ENCODE measurements around the gene FERMT3. TPM values are rescaled to one million over a fixed set of nuclear protein-coding genes. Genes with fewer than 3 reads are reported as not detected.

FERMT3 gene
- total RNA-seq, 1 donor from 2014 or later = 1.4 TPM

DNA sequence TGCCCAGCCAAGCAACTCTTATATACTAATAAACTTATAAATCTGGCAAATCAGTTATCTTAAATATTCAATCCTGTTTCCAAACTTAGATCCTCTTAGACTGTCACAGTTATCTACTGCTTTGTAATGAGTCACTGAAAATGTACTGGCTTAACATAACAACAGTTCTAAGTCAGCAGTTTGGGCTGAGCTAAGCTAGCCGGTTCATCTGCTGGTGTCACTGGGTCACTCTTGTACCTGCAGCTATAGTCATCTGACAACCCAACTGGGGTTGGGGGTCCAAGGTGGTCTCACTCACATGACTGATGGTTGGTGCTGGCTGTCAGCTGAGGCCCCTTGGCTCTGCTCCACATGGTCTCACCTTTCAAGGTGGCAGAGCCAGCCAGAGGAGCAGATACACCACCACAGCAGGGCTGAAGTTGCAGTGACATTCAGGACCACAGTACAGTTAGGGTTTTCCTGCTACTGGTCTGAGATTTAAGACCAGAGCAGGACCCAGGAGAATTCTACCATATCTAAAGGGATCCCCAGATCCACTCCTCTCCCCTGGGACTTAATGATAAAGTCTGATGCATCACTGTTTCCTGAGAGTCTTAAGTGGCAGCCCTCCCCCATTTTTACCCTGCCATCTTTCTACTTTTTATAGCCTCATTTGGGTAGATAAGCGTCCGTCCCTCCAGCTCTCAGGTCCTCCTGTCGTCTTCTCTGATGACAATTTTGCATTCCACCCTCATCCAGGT, 32.7 kb upstream of the FERMT3 start:
- Mint-ChIP-seq H3K36me3 (ENCODE audit: unreplicated experiment) (no peaks in the 10 kb centered on the region), H3K27me3 (ENCODE audit: unreplicated experiment) (no peaks in the 10 kb centered on the region), H3K4me1 (ENCODE audit: unreplicated experiment) (no peaks in the 10 kb centered on the region), H3K4me3 (ENCODE audit: unreplicated experiment) (no peak overlapping the region), H3K9me3 (ENCODE audit: unreplicated experiment) (no peaks in the 10 kb centered on the region), H3K27ac (ENCODE audit: unreplicated experiment) (no peak overlapping the region)
- DNase-seq (ENCODE audit: extremely low spot score, unreplicated experiment) = no peak
- TF ChIP-seq, protein P1, sequence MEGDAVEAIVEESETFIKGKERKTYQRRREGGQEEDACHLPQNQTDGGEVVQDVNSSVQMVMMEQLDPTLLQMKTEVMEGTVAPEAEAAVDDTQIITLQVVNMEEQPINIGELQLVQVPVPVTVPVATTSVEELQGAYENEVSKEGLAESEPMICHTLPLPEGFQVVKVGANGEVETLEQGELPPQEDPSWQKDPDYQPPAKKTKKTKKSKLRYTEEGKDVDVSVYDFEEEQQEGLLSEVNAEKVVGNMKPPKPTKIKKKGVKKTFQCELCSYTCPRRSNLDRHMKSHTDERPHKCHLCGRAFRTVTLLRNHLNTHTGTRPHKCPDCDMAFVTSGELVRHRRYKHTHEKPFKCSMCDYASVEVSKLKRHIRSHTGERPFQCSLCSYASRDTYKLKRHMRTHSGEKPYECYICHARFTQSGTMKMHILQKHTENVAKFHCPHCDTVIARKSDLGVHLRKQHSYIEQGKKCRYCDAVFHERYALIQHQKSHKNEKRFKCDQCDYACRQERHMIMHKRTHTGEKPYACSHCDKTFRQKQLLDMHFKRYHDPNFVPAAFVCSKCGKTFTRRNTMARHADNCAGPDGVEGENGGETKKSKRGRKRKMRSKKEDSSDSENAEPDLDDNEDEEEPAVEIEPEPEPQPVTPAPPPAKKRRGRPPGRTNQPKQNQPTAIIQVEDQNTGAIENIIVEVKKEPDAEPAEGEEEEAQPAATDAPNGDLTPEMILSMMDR (IDR thresholded peaks at IDR 0.05) = no peak

DNA sequence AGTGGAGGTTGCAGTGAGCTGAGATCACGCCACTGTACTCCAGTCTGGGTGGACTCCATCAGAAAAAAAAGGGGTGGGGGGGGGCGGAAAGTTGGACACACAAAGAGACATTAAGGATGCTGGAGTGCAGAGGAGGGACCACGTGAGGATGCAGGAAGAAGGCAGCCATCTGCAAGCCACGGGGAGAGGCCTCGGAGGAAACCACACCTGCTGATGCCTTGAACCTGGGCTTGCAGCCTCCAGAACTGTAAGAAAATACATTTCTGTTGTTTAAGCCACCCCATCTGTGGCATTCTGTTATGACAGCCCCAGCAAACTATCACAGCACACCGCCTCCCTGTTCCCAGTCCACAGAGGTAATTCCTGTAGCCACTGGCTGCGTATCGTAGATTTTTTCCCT, 29.8 kb upstream of the FERMT3 start:
- Mint-ChIP-seq H3K4me3 (ENCODE audit: unreplicated experiment) (no peak overlapping the region), H3K9me3 (ENCODE audit: unreplicated experiment) (no peaks in the 10 kb centered on the region), H3K27me3 (ENCODE audit: unreplicated experiment) (no peaks in the 10 kb centered on the region), H3K27ac (ENCODE audit: unreplicated experiment) (no peak overlapping the region), H3K4me1 (ENCODE audit: unreplicated experiment) (peaks cover 12% of the 10 kb centered on the region), H3K36me3 (ENCODE audit: unreplicated experiment) (no peaks in the 10 kb centered on the region)
- TF ChIP-seq, protein P1 (IDR thresholded peaks at IDR 0.05) = no peak
- DNase-seq (ENCODE audit: extremely low spot score, unreplicated experiment) = no peak

DNA sequence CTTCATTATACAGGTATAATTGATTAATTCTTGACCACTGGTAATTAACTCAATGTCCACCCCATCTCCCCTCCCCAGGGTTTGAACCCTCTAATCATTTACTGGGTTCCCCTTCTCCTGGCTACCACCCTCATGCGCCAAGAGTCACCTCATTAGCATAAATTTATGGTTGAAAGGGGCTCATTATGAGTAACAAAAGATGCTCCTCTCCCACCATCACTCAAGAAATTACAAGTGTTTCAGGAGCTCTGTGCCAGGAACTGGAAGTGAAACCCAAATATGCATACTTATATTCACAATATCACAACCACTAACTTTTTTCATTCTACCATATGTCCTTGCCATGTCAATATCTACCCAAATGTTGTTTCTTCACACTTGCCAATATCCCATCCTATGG, 28.3 kb upstream of the FERMT3 start:
- TF ChIP-seq, protein P1 (IDR thresholded peaks at IDR 0.05) = no peak
- Mint-ChIP-seq H3K27ac (ENCODE audit: unreplicated experiment) (no peak overlapping the region), H3K9me3 (ENCODE audit: unreplicated experiment) (no peaks in the 10 kb centered on the region), H3K27me3 (ENCODE audit: unreplicated experiment) (no peaks in the 10 kb centered on the region), H3K4me3 (ENCODE audit: unreplicated experiment) (no peak overlapping the region), H3K4me1 (ENCODE audit: unreplicated experiment) (peaks cover 19% of the 10 kb centered on the region), H3K36me3 (ENCODE audit: unreplicated experiment) (no peaks in the 10 kb centered on the region)
- DNase-seq (ENCODE audit: extremely low spot score, unreplicated experiment) = no peak

DNA sequence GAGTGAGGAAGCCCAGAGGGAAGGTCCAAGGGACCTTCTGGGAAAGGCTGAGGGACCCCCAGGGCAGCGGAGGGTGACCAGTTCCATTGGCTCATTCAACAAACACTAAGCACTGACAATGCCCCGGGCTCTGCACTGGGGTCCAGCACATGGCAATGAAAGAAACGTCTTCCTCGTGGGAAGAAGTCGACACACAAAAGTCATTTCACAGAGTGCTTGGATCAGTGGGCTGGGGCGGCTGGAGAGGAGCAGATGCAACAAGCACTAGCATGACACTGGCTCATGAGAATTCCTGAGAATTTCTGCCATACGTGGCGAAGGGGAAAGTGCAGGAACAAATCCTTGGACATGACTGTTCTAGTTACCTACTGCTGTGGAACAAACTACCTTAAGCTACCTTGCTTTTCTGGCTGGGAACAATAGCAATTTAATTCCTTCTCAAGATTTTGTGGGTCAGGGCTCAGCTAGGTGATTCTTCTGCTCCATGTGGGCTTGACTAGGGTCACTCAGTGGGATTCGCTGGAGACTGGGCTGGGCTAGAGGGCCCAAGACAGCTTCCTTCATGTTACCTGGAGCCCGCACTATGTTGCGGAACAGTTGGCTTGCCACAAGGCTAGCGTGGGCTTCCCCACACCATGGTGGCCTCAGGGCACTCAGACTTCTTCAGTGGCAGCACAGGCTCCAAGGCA, 27.4 kb upstream of the FERMT3 start:
- H3K4me1 Mint-ChIP-seq (ENCODE audit: unreplicated experiment) = peaks cover 26% of the 10 kb centered on the region
- TF ChIP-seq, protein P1 (IDR thresholded peaks at IDR 0.05) = no peak
- DNase-seq (ENCODE audit: extremely low spot score, unreplicated experiment) = no peak
- no peak overlapping the region for H3K27ac Mint-ChIP-seq (ENCODE audit: unreplicated experiment)
- no peaks in the 10 kb centered on the region for H3K9me3 Mint-ChIP-seq (ENCODE audit: unreplicated experiment)
- no peaks in the 10 kb centered on the region for H3K36me3 Mint-ChIP-seq (ENCODE audit: unreplicated experiment)
- H3K27me3 Mint-ChIP-seq (ENCODE audit: unreplicated experiment) = no peaks in the 10 kb centered on the region
- no peak overlapping the region for H3K4me3 Mint-ChIP-seq (ENCODE audit: unreplicated experiment)

DNA sequence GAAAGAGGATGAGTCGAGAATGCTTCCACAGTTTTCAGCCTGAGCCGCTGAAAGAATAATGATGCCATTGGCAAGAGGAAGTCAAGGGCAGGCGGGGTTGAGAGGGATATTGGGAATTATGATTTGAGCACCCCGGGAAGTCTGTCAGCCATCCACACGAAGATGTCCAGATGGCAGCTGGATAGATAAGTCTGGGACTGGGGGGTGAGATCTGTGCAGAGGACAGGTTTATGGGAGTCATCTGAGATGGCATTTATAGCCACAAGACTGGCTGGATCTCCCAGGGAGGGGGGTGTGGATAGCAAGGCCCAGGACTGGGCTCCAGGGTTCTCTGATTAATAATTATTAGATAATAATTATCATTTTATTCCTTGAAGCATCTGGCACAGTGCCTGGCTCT, 25.6 kb upstream of the FERMT3 start:
- no peak overlapping the region for H3K4me3 Mint-ChIP-seq (ENCODE audit: unreplicated experiment)
- no peaks in the 10 kb centered on the region for H3K9me3 Mint-ChIP-seq (ENCODE audit: unreplicated experiment)
- peaks cover 35% of the 10 kb centered on the region for H3K4me1 Mint-ChIP-seq (ENCODE audit: unreplicated experiment)
- TF ChIP-seq, protein P1 (IDR thresholded peaks at IDR 0.05) = no peak
- no peaks in the 10 kb centered on the region for H3K36me3 Mint-ChIP-seq (ENCODE audit: unreplicated experiment)
- no peak for DNase-seq (ENCODE audit: extremely low spot score, unreplicated experiment)
- H3K27me3 Mint-ChIP-seq (ENCODE audit: unreplicated experiment) = no peaks in the 10 kb centered on the region
- peak overlapping the region; percentile 91 for H3K27ac Mint-ChIP-seq (ENCODE audit: unreplicated experiment)

All from osteocyte (in vitro differentiated cells).